Left renal cortex interstitium (tissue), 4 donors: ENCODE measurements around the gene SPRYD4. TPM values are rescaled to one million over a fixed set of nuclear protein-coding genes. Genes with fewer than 3 reads are reported as not detected.
"Not testable (repeated sequence)": the region's sequence is repeated elsewhere in the genome, so short reads cannot be mapped to it uniquely, and the experiment has no call there.

Experiments used
- DNase-seq, 4 donors: peaks; one replicate each; pipeline ENCODE4 v3.0.0-alpha.2; 2013; ENCODE audit warnings: low read depth in 4 of 4, low spot score in 2 of 4, missing footprints in 1 of 4
- polyA plus RNA-seq, 4 donors: library from polyadenylated mRNA; unstranded; fragments of 120-200 nt; gene quantifications; one replicate each; pipeline ENCODE4 v1.2.1, GENCODE V29; 2013; ENCODE audit not compliant: insufficient read length in 4 of 4

SPRYD4 gene
- polyA plus RNA-seq: 1 to 10 TPM; 3.4 to 7.4 (median 5.1) TPM

GRCh38 chr12:56468216-56469006 lies at the start of gene SPRYD4:
Gene SPRYD4, plus strand, starts transcription at chr12:56468578. Its CDS starts 14 bp downstream, at chr12:56468592.
- peak; percentile 78 to 87 (median 82) for DNase-seq

GRCh38 chr12:56420411-56420810 lies 48.0 kb upstream of the SPRYD4 start:
- DNase-seq: no peak

- DNase-seq: no peak
Observed at GRCh38 chr12:56425193-56425592, 43.2 kb upstream of the SPRYD4 start.

GRCh38 chr12:56425940-56426438 lies 42.4 kb upstream of the SPRYD4 start:
- DNase-seq: no peak

GRCh38 chr12:56431288-56431687 lies 37.1 kb upstream of the SPRYD4 start:
- no peak for DNase-seq

GRCh38 chr12:56431850-56432249 lies 36.5 kb upstream of the SPRYD4 start:
- no peak for DNase-seq

- DNase-seq: no peak
Observed at GRCh38 chr12:56434828-56435227, 33.5 kb upstream of the SPRYD4 start.

- DNase-seq: no peak
Observed at GRCh38 chr12:56437430-56438176, 30.8 kb upstream of the SPRYD4 start.

- not testable (repeated sequence) for DNase-seq
Observed at GRCh38 chr12:56443208-56443607, 25.2 kb upstream of the SPRYD4 start.

- DNase-seq: peak; percentile 86 to 95 (median 89)
Observed at GRCh38 chr12:56448860-56449621, 19.3 kb upstream of the SPRYD4 start, which contains the start of gene TIMELESS. Gene TIMELESS, minus strand, starts transcription at chr12:56449426. Its CDS starts 15,256 bp downstream, at chr12:56434170.

- no peak for DNase-seq
Observed at GRCh38 chr12:56449622-56449984, 18.8 kb upstream of the SPRYD4 start.

GRCh38 chr12:56450241-56450640 lies 18.1 kb upstream of the SPRYD4 start:
- DNase-seq: no peak

- no peak for DNase-seq
Observed at GRCh38 chr12:56451147-56451546, 17.2 kb upstream of the SPRYD4 start.

GRCh38 chr12:56454557-56454956 lies 13.8 kb upstream of the SPRYD4 start, which contains the start of gene MIP:
Gene MIP, minus strand, starts transcription at chr12:56454657. Its CDS starts 44 bp downstream, at chr12:56454613.
- no peak for DNase-seq

GRCh38 chr12:56457817-56458216 lies 10.6 kb upstream of the SPRYD4 start:
- DNase-seq: no peak

GRCh38 chr12:56461235-56462159 lies 6.9 kb upstream of the SPRYD4 start:
- DNase-seq: no peak

- no peak for DNase-seq
Observed at GRCh38 chr12:56462565-56462964, 5.8 kb upstream of the SPRYD4 start.

- no peak for DNase-seq
Observed at GRCh38 chr12:56469007-56469930, 891 bp downstream of the SPRYD4 start.
